CD4-positive, alpha-beta T cell treated with Interleukin-21 for 1 hour (primary cell): ENCODE data around the gene C2orf81.

Experiments
- DNase-seq: peaks from one replicate; pipeline ENCODE4 v3.0.0-alpha.2; 2020

The C2orf81 gene

DNA sequence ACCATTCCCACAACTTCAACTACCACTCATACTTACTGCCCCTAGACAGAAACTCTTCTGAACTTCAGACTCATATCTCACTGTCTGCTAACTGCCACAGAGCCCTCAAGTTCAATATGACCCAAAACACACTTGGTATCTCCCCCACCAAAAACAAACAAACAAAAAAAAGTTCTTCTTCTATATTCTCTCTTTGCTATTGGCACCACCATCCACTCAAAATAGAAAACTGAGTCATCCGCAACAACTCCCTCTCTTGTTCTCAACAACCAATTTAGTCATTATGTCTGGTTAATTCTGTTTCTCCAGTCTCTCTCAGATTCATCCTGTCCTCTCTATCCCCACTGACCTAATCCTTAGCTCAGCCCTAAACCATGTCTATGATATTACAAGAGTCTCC lies 34.1 kb downstream of the C2orf81 start:
- no peak for DNase-seq

DNA sequence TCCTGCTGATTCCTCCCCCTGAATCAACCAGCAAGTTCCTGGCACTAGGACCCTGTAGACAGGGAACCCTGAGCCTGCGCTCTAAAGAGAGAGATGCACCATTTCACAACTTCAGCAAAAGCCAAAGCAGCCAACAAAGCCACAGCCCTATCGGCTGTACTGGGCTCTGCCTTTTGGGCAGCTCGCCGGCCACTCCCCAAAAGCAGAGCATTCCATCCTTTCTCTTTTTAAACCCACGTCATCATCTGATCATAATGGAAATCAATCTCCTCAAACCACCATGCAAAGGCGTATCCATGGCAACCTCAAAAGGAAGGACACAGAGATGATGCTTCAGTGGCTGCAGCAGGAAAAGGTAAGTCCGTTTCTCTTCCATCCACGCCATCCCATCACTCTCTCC lies 36.0 kb downstream of the C2orf81 start:
- no peak for DNase-seq

DNA sequence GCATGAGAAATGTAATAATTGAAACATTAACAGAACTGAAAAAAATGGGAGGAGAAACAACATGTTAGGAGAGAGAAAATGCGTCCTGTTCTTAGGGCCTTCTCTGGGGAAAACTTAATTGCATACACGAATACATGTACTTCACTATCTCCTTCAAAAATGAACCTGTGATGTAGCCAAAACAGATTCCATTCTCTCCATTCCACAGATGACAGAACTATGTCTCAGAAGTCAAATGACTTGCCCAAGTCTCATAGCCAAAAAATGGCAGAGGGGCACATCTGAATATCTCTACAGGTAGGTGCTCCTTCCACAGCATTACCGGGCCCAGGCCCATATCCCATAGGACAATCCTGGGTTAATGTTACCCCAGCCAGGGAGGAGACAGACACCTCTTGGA lies 37.4 kb downstream of the C2orf81 start:
- no peak for DNase-seq

DNA sequence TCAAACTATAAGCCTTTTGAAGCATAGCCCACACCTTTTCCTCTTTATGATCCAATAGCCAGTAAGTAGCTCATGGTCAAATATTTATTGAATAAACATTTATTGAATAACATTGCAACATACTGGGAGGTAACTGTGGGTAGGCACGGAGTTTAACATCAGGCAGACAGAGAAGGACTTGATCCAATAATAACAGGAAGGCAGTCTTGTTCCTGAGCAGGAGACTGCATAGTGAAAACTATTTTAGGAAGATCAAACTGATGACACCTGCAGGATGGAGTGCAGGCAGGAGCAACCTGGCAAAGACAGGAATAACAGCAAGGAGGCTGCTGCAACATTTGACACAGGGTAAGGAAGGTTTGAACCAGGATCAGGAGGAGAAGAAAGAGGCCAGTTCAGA lies 38.2 kb downstream of the C2orf81 start:
- DNase-seq: no peak

DNA sequence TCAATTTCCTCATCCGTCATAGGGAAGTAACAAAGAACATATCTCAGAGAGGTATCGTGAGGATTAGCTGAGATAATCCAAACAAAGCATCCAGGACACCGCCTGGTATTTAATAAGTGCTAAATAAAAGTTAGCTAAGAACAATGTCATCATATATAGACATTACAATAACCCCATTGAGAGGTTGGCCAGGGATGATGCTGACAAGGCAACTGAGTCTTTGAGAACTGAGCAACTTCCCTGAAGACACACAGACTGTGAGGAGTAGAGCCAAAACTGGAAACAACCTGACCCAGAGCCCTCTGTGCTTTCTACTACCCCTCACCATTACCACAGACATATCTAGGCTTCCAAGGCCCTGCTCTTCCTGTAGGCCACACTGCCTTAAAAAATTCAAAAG lies 39.7 kb downstream of the C2orf81 start:
- no peak for DNase-seq

DNA sequence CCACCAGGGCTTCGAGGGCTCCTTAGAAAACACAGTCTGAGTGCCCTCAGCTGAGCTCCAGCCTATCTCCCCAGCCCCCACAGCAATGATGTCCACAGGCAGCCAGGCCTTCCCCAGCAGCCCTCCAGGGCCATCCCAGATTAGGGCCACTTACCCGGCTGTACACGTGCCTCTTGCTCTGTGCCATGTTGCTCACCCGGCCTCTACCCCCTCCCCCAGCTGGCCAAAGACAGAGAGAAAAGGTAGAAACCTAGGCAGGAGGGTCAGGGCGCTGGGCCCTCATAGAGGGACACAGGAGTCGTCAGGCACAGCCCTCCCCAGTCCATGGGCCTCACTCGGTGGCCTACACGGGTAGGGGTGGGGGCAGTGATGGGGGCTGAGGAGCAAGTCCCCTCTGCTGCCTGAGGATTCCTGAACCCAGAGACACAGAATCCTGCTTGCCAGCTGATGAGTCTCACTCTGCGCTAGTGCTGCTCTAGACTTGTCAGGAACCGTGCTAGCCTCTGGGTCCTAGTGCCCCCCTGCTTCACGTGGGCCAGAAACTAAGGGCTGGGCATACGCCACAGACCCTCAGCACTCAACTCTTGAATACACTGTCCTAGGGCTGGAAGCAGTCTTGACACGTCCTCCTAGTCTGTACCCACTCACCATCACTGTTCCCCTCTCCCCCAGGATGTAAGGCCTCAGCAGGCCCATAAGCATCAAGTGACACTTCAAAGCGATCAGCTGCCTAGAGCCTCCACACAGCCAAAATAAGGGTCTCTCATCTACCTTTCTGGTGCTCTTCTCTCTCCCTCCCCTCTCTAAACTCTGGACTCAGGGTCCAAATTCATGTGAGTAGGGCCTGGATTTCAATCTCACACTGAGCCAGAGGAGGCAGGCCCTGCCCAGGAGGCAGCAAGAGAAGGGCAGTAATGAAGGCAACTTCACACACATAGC lies 41.3 kb downstream of the C2orf81 start, which contains the start of gene DCTN1:
TSS of gene DCTN1 (minus strand) at position 461 of the 939 bp plus-strand sequence. CDS start at position 187, 274 bp downstream.
- peak; percentile 13 for DNase-seq

DNA sequence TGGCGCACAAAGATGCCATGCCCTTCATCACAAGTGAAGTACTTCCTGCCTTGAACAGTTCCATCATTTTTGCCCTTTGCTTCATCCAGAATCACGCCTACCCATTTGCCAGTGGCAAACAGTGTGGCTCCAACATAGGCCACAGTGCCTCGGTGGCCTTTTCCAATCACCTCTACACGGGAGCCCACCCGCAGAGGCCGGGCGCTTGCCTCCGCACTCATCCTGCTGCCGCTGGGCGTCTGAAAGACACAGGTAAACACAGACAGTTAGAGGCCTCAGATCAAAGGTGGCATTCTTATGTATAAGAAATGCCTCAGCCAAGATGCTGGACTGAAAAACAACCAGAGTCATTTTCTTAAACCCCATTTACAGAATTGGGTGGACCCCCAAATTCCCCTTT lies 43.4 kb downstream of the C2orf81 start:
- DNase-seq: no peak

DNA sequence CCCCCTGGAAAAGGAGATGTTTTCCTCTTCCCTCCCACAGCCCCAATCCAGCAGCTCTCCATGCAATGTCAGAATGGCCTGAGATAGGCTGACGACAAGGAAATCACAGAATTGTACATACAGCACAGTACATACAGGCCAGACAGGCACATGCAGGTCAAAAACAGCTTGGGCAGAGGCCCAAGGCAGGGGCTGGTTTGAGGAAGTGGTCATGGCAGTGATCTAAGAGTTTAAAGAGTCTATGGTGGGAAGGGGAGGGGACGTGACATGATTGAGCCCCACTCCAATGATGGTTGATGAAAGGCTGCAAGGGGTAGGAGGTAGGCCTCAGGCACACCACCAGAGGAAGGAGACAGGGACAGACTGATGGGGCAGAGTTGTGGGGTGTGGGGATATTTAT lies 45.6 kb downstream of the C2orf81 start:
- no peak for DNase-seq

DNA sequence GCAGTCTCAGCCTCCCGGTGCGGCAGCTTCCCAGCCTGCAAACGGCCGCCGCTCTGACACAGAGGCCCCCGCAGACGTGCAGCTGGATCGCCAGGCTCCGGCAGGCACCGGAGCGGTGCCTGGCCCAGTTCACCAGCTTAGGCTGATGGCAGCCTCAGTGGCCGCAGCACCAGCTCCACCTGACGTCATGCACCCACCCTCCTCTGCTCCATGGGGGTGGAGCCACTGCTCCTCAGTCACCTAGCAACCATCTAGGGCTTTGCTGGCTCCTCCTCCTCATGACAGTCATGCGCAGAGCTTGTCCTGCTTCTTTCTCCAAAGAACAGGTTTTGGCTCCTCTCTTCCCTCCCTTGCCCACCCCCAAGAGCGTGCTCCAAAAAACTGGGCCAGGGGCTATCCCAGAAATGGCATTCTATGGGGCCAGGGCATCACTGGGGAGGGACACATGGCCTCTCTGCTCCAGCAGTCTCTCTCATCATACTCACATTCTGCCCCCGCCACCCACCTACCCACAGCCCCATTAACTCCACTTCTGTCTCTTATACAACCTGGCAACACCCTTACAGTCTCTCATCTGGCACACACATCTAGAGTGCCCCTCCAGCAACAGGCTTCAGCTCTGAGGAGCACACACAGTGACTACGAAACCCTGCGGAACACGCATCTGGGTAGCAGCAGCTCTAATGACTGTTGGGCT lies 46.8 kb downstream of the C2orf81 start:
- no peak for DNase-seq

DNA sequence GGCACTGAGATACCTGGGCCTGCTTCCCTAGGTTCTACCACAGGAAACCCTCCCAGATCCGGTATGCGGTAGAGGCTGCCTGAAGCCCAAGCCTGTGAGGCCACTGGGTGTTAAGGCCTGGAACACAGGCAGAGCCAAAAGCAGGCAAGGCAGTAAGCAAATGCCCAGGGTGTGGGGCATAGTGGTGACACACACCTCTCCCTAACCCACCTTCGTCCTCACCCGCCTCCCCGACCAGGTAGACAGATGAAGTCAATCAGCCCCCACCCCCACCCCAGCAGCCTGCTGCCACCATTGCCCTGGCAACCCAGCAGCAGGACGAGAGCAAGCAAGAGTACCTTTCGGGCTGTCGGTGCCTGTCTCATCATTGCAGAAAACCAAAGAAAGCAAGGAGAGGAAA lies 47.4 kb downstream of the C2orf81 start:
- DNase-seq: no peak

DNA sequence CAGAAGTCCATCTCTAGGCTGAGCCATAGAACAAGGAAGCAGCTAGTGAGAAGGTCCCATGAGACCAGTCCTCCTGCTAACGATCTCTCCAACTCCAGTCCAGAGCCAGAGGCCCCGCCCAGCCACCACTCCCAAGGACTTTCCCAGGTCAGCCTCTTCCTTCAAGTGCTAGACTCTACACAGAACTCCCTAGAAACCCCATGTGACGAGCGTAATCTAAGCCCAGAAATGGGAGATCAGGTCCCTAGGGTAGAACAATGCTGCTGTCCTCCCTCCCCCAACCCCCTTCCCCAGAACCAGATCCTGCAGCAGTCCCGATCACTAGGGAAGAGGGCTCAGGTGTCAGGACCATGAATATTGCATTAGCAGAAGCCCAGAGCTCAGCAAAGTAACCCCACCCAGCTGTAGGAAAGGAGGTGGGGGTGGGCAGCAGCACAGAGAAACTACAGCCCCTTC lies 48.2 kb downstream of the C2orf81 start:
- no peak for DNase-seq

DNA sequence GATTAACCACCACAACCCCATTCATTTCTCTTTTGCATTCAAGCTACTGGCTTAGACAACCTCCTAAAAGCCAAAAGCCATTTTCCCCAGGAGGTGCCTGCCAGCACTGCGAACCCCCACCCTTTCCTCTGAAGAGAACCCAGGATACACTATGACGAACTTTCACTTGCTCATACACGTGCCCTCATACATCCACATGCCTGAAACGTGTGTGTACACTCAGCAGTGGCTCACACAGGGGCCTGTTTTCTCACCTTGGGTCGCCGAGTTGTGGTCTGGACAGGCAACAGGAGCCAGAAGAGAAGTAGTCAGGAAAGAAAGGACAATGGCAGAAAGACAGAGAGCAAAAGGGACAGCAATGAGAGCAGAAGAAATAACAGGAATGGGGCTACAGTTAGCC lies 48.7 kb downstream of the C2orf81 start:
- DNase-seq: no peak

DNA sequence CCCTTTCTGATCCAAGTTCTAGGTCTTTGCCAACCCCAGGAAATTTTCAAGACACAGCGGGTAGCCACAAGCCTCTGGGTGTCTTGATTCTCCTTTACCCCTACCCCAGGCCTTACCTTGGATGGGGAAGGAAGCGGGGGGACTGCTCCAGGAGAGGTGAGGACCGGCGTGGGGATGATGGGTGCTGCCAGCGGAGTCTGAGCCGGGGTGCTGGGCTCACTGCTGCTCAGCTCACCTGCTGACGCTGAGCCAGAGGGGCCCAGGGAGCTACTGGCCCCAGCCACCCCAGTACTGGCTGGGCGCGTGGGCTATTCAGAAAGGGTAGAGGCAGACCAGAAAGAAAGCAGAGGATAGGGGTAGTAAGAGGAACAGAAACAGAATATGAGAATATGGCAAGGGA lies 50.0 kb downstream of the C2orf81 start:
- no peak for DNase-seq

DNA sequence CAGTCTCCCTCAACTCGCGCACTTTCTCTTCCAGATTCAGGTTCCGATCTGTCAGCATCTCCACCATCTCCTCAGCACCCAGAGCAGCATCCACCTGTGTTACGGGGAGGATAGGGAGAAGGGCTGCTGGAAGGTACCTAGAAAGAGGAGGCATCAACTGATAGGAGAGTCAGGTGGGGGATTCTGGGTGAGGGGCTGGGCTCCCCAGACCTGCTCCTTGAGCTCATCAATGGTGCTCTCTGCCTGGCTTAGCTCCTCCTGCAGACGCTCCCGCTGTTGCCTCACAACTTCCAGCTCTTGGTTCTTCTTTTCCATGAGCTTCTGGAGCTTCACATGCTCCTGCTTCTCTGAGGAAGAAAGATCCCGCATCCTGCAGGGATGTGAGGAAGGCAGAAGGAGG lies 51.4 kb downstream of the C2orf81 start:
- DNase-seq: no peak

DNA sequence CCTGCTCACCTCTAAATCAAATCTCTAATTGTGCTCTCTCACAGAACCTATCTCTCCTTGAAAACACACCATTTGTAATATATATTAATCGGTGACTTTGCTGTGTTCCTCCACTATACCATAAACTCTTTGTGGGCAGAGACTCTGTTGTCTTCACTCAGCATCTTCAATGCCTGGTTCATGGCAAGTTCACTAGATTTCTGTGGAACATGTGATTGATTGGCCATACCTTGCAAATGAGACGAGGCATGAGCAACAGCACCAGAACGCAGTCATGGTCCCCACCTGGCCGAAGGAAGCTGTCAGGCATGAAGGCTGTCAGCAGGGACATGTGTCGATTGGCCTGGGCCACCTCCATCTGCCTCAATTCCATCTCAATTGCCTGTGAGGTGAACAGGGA lies 52.9 kb downstream of the C2orf81 start:
- no peak for DNase-seq

DNA sequence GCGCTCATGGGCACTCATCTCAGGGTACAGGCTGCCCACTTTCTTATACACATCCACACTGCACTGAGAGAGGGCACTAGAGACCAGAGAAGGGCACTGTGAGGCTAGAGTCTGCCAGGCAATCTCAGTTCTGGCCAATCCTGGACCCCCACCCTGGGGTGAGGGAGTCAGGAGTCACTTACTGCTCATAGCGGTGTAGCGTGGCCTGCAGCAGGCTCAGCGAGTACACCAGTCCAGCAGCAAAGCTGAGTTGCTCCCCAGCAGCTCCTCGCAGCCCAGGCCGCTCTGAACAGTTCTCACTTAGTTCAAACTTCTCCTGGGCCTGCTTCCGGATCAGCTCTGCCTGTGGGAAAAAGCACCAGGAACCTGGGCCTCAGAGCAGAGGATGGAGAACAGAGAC lies 53.6 kb downstream of the C2orf81 start:
- DNase-seq: no peak

DNA sequence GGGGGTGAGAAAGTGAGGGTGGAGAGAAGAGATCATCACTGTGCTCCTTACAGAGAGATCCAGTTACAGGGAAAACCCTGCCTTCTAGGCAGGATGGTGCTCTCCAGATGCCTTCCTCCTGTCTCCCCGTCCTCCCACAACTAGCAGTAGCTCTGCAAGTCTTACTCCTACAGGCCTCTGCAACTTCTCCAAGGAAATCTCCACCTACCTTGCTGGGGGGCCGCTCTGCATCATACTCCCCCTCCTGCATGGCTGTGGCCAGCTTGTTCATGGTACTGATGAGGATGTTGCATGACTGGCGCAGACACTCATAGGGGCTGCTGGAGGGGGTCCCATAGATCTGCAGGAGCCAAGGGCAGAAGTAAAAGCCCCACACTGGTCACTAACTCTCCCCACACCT lies 55.4 kb downstream of the C2orf81 start:
- DNase-seq: no peak

DNA sequence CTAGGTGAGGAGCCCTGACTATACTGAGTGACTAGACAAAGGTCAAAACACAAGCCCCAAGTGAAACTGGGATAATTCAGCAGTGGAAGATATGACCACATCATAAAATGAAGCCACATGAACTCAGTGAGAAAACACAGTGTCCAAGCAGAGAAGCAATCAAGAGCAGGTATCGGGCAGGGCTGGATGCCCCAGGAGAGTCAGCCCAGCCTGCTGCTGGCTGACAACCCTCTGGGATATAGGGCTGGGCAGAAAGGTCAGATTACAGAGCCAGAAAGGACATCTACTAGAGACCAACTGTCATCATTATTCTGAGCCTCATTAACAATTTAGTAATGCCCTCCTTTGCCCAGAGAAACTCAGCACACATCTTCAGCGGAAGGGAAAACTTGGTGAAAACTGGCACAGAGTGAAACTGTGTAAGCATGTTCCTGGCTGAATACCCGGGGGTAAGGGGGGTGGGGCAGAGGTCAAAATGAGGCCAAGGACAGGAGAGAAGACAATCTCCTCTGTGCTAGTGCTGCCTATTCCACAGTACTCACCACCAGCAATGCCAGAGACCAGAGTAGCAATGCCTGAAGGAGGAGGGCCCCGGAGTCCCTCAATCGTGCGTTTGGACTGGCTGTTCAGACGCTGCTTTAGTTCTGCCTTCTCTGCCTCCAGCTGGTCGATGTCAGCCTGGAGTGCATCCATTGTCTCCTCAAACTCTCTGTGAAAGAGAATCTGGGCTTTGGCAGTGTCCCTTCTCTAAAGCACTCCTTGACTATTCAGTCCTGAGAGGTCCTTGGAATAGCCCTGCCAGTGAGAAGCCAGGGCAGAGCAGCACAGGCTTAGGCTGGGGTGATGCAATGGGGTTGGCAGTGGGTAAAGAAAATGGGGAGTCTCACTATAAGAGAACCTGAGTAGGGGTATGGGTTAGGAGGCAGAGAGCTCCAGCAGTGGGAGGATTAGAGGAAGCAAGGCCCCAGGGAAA lies 56.6 kb downstream of the C2orf81 start:
- no peak for DNase-seq
